NCI-H748 treated with DMSO at 0.1 percent for 48 hours (cell line): ENCODE results near the gene HTR3B.
"Not testable (repeated sequence)": the region's sequence is repeated elsewhere in the genome, so short reads cannot be mapped to it uniquely, and the experiment has no call there.

ENCODE experiments used
- DNase-seq: peaks from one replicate; lab custom pipeline; 2025; lab: John Stamatoyannopoulos, UW

Gene HTR3B

DNA sequence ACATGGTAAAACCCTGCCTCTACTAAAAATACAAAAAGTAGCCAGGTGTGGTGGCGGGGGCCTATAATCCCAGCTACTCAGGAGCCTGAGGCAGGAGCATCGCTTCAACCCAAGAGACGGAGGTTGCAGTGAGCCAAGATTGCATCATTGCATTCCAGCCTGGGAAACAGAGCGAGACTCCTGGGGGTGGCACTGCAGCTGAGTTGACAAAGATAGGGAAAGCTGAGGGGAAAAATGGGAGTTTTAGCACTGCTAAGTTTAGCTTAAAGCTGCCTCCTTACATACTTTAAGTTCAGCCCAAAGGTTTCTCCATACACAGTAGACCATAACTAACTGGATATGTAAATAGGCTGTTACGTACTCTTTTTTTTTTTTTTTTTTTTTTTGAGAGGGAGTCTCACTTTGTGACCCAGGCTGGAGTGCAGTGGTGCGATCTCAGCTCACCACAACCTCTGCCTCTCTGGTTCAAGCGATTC lies 20.2 kb upstream of the HTR3B start:
- DNase-seq, result no peak

DNA sequence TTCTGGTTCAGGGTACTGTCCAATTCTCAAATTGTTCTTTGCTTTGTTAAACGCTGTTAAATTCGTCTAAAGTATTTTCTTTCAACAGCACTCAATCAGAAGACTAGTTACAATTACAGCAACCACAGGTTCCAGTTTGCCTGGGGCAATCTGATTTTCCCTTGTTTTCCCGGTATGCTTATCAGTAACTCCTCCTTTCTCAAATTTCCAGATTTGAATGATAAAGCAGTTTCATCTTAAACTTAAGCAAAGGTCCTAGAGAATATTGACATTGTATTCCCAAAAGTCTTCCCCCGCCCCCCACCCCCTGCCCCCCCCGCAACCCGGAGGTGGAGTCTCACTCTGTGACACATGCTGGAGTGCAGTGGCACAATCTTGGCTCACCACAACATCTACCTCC lies 18.7 kb upstream of the HTR3B start:
- no peak for DNase-seq

DNA sequence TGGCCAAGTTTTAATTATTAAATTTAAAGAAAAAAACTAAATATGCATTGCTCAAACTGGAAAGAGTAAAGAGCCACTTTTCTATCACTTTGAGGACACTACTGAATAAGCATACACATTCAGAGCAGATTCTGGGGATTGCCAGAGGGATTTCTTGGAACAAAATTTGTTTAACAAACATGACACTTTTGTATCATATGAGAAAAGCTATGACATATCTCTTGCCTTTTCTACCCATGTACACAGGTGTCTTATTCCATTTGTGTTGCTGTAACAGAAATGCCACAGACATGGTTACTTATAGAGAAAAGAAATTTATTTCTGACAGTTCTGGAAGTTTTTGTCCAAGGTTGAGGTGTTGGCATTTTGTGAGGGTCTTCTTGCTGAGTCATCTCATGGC lies 15.7 kb upstream of the HTR3B start:
- DNase-seq, result no peak

DNA sequence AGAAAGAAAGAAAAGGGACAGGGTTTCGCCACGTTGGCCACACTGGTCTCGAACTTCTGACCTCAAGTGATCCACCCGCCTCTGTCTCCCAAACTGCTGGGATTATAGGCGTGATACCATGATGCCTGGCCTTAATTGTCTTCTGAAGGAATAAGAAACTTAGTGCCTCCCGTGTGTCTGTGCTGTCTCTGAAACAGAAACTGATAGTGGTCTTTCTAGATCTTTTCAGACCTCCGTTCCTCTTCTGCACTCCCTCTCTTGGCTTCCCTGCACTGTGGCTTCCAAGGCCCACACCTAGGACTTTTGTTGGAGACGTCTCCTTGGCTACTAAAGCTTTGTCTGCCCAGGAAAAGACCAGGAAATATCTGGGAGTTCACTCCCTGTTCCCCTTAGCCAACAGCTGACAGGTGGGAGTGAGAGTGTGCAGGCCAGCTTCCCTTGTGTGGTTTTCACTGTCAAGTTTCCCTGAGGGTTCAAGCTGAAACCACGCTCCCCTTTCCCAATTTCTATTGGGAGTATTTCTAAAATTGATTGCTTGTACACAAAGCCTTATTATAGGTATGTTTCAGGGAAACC lies 10.1 kb upstream of the HTR3B start:
- DNase-seq, result no peak

DNA sequence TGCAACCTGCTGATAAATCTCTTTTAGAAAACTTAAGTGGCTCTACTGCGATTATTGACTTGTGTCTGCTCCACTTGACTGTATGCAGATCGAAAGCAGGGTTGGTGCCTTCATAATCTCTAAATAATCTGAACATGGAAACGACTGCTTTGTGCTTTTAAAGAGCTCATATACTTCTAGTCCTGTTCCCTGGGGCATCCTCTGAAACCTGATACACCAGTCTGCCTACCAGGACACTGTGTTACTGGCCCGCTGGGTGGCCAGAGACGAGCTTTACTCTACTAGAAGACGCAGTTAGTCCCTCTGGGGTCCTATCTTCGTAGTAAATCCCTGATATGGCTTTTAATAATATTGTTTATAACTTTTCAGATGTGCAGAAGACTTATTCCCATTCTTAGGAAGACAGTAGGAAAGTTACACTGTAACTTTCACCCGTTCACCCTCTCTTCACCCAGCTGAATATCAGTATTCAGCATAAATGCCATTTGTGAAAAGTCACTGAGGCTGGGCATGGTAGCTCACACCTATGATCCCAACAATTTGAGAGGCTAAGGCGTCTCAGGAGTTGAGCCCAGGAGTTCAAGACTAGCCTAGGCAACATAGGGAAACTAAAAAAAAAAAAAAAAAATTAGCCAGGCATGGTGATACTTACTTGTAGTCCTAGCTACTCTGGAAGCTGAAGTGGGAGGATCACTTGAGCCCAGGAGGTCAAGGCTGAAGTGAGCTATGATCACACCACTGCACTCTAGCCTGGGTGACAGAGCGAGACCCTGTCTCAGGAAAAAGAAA lies 9.0 kb upstream of the HTR3B start:
- DNase-seq, result no peak

DNA sequence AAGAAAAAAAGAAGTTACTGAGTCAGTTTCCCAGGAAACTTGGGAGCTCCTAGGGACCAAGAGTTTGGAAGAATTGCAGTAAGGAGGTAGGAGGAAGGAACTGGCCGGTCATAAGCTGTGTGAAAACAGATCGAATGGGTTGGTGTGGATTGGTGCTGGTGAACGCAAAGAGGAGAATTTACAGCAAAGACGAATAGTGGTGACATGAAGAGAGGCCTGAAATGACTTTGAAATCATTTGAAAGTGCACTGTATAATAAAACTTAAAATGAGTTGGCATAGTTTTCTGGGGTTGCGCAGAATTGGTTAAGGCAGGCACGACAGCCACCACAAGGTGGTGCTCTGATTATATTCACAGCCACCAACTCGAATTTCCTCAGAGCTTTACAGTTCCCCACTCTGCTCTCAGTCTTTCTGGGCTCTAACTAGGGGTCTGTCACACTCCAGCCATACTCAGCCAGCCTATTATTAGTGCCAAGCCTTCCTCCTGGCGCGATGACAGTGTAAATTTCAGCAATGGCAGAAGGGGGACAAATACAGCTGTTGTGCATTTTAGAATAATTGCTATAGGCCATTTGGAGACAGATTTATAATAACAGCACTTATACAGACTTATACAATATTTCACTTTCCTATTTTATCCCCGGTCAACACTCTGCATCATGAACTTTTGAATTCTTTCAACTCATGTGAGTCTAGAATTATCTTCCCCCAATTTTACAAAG lies 8.3 kb upstream of the HTR3B start:
- DNase-seq, result peak; percentile 35

DNA sequence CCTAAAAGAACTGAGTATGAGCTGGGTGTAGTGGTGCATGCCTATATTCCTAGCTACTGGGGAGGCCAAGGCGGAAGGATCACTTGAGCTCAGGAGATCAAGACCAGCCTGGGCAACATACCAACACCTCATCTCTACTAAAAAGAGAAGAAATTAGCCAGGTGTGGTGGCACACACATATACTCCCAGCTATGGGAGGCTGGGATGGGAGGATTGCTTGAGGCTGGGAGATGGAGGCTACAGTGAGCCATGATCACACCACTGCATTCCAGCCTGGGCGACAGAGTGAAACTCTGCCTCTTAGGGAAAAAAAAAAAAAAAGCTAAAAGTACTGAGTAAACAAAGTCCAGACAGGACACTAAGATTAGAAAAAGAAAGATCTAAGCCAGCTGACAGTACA lies 3.5 kb upstream of the HTR3B start:
- no peak for DNase-seq

DNA sequence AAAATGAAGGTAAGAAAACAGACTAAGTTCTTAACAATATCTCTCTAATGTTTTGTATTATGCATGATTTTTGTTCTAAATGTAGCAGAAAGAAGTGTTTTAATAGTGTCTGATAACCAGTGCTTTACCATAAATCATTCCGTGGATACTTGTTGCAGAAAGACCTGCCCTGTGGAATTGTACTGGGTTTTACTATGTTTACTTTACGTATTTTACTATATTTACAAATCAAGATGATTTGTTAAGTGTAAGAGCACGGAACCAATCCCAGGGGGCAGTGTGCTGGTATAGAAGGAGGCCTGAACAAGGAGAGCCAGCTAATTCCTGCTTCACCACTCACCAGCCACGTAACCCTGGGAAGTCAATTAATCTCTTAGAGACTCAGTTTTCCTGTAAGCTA lies 1.4 kb downstream of the HTR3B start:
- DNase-seq, result peak; percentile 35

DNA sequence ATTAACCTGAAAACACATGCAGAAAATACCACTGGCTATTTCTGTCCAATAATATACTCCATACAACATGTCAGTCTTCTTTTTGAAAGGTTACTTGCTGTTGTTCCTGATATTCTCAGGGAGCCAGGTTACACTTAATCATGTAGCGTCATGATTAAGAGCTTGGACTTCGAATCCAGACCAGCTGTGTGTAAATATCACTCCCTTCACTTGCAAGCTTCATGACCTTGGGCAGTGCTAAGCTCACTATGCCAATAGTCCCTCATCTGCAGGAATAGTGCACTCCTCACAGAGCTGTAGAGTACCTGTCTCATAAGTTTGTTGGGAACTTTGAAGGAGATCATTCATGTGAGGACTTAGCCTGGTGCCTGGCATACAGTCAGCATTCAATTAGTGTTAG lies 1.9 kb downstream of the HTR3B start:
- DNase-seq, result no peak

DNA sequence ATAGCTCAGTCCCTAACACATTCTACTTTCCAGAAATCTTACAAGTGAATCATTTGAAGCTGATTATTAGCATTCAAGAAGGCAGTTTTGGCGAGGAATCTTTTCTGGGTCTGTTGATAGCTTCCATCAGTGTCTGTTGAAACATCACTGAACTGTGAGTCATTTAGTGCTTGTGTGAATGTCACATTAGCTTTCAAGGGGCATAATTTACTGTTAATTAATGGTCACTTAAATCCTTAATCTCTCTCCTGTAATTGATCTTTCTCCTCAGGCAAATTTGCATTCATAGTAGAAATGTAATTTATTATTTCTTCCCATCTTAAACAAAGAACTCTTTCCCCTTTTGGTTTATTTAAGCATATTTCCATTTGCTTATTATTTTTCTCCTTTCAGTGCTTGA lies 2.6 kb downstream of the HTR3B start:
- DNase-seq, result no peak

DNA sequence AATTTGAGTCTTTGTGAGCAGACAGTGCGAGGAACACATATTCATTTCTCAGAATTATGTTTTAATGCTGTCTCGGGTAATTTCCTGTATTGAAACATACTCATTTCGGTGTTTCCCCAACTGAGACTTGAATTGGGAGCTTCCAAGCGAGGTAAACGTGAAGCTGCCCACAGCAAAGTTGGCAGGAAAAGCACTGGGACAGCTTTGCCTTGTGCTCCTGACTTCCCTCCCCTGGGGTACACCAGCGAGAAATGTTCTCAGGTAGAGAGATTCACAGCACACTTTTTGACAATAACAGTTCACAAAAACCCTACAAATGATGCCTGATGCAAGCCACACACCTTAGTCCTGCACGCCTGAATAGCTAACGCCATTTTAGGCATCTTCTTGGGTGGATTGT lies 3.1 kb downstream of the HTR3B start:
- DNase-seq, result no peak

DNA sequence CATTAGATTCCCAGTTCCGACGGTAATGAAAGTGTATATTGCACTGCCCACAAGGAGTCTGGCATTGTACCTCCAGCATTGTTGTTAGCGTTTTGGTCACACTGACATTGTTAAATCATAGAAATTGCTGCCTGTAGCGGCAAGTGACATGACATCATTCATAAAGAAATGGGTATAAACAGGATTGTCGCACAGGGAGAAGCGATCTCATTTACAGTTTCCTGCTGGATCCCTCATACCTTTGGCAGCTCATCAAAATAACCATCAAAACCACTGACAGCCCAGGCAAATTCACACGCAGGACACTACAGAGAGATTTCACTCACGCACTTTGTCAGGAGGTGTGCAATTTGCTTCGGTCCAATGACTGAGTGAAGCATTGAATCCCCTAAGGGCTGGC lies 3.5 kb downstream of the HTR3B start:
- no peak for DNase-seq

DNA sequence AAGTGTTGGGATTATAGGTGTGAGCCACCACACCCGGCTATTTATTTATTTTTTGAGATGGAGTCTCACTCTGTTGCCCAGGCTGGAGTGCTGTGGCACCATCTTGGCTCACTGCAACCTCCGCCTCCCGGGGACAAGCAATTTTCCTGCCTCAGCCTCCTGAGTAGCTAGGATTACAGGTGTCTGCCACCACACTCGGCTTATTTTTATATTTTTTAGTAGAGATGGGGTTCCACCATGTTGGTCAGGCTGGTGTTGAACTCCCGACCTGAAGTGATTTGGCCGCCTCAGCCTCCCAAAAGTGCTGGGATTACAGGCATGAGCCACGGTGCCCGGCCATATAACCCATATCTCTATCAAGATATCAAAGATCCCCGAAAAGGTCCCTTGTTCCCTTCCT lies 6.9 kb downstream of the HTR3B start:
- not testable (repeated sequence) for DNase-seq

DNA sequence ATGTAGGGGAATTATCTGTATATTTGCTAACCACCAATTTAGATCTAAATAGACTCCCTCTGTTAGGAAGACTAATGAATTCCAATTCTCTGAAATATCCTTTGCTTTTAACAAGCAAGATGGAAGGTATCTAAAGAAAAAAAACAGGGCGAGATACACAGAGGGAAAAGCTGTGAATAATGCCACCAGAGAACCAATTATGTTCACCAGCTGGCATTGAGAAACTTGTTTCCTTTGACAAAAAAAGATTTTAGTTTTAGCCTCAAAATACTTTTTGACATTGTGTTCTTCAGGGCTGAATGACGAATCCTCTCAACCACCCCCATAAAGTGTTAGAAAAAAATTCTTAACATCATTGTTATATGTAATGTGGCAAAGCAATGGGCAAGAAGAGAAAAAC lies 19.0 kb downstream of the HTR3B start:
- DNase-seq, result no peak

DNA sequence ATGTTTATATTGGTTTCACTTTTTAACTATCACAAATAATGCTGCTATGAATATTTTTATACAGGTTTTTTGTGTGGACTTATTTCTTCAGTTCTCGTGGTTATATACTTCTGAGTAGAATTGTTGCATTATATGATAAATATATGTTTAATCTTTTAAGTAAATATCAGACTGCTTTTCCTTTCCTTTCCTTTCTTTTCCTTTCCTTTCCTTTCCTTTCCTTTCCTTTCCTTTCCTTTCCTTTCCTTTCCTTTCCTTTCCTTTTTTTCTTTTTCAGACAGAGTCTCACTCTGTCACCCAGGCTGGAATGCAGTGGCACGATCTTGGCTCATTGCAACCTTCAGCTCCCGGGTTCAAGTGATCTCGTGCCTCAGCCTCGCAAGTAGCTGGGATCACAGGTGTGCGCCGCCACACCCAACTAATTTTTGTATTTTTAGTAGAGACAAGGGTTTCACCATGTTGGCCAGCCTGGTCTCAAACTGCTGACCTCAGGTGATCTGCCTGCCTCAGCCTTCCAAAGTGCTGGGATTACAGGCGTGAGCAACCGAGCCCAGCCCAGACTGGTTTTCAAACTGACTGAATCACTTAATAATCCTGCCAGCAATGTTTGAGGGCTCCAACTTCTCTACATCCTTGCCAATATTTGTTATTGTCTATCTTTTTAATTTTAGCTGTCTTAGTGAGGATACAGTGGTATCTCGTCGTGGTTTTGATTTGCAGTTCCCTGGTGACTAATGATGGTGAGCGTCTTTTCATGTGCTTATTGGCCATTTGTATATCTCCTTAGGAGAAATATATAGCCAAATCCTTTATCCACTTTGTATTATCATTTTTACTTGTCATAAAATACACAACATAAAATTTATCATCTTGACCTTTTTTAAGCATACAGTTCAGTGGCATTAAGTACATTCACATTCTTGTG lies 21.9 kb downstream of the HTR3B start:
- no peak for DNase-seq

DNA sequence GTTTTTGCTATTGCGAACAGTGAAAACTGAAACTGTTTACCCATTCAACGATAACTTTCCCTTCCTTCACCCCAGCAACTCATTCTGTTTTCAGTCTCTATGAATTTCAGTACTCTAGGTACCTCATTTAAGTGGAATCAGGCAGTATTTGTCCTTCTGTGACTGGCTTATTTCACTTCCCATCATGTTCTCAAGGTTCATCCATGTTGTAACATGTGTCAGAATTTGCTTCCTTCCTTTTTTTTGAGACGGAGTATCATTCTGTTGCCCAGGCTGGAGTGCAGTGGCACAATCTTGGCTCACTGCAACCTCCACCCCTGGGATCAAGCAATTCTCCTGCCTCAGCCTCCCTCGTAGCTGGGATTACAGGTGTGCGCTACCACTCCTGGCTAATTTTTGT lies 23.7 kb downstream of the HTR3B start:
- DNase-seq, result no peak

DNA sequence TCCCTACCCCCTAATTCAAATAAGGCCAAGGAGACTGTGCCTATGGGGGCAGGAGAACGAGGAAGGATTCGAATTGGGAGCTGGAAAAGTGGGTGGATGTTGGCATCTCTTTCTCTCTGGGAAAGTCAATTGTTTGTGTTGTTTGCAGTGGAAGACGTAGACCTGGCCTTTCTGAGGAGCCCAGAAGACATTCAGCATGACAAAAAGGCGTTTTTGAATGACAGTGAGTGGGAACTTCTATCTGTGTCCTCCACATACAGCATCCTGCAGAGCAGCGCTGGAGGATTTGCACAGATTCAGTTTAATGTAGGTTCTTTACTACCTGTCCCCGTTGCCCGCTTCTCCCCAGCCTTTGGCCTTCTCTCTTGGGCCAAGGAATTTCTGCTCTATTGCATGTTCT lies 28.2 kb downstream of the HTR3B start:
- DNase-seq, result no peak

DNA sequence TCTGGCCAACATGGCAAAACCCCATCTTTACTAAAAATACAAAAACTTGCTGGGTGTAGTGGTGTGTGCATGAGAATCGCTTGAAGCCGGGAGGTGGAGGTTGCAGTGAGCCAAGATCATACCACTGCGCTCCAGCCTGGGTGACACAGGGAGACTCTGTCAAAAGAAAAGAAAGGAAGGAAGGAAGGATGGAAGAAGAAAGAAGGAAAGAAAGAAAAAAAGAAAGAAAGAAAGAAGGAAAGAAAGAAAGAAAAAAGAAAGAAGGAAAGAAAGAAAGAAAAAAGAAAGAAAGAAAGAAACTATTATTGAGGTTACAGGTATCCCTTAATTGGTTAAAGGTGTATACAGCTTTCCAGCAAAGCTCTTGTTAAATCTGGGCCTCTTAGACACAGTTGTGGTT lies 29.6 kb downstream of the HTR3B start:
- not testable (repeated sequence) for DNase-seq

DNA sequence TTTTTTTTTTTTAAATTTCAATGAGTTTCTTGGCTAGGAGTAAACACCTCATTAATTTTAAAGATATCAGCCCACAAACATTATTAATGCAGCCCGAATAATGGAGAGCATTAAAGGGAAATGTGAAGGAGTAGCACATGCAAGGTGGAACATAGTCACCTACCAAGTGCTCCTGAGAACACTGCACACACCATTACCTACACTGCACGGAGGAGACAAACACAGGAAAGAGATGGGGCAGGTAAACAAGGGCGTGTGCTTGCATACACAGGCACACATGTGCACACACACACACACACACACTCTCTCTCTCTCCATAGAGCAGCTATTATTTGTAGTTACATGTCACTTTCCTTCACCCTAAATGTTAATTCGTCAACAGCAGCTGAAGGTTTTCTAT lies 30.2 kb downstream of the HTR3B start:
- DNase-seq, result peak; percentile 33

DNA sequence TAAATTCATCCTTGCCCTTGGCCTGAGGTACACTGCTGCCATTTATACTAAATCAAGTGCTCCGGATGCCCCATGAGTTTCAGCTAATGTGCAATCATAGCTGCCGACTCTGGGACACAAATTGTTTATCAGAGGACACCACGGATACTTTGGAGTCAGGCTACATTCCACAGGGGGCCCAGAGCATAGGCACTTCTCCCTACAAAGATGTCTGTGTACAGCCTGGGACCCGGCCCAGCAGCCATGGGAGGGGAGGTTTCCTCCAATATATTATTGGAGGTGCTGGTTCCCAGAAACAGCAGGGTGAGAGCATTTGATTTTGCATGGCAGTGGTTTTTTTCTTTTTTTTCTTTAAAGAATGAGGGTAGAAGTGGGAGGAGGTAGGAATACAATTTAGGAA lies 31.3 kb downstream of the HTR3B start:
- no peak for DNase-seq

DNA sequence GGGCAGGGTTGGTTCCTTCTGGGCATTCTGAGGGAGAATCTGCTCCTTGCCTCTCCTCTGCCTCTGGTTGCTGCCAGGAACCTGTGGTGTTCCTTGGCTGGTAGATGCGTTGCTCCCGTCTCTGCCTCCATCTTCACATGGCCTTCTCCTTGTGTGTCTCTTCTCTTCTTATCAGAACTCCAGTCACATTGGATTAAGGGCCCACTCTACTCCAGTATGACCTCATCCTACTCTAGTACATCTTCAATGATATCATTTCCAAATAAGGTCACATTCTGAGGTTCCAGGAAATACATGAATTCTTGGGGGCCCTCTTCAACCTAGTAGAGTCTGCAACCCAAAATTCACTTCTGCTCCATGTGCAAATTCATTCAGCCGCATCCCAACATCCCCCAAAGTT lies 33.3 kb downstream of the HTR3B start:
- no peak for DNase-seq

DNA sequence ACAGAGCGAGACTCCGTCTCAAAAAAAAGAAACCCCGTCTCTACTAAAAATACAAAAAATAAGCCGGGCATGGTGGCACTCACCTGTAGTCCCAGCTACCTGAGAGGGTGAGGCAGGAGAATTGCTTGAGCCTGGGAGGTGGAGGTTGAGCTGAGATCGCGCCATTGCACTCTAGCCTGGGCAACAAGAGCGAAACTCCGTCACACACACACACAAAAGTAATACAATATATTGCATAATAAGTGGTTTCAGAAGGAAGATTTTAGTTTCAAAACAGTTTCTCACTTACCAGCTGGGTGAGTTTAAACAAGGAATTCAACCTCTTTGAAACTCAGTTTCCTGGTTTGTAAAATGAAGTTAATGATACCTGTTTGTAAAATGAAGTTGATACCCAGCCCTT lies 37.7 kb downstream of the HTR3B start:
- DNase-seq, result no peak
